ENCODE measurements around the gene CDKL5.

- TF ChIP-seq CTCF (conservative IDR thresholded peaks at IDR 0.05), result peak; percentile 85
- TF ChIP-seq EZH2 (IDR thresholded peaks at IDR 0.05; ENCODE audit: low read depth), result no peak
Observed at GRCh38 chrX:18390941-18391538, 34.4 kb upstream of the CDKL5 start.

All from PC-9 (cell line).